Panc1 (cell line): ENCODE data around the gene CTNND2. TPM values are rescaled to one million over a fixed set of nuclear protein-coding genes. Genes with fewer than 3 reads are reported as not detected.

Source experiments
- ATAC-seq: fragments of 200-7000 bp; cut with Tn5 transposase; 2 replicates; pipeline ENCODE4 v1.9.1; 2020; ENCODE audit warnings: mild to moderate bottlenecking, moderate library complexity
- BruUV-seq: library from RNA; stranded (reverse); fragments of 400-500 nt; replicated peaks from 2 replicates; lab custom pipeline; 2021; lab: Mats Ljungman, UMichigan
- CTCF ChIA-PET: fragments of 300-600 bp; sonication (Branson Sonifier 250); formaldehyde crosslinking; loops from one replicate; lab custom pipeline; 2022; ENCODE audit warnings: antibody characterized with exemption; lab: Charles Lee
- POLR2A ChIA-PET: fragments of 300-600 bp; sonication (Branson Sonifier 250); formaldehyde crosslinking; loops from one replicate; lab custom pipeline; 2022; ENCODE audit warnings: antibody characterized with exemption; lab: Charles Lee
- DNase-seq: peaks from one replicate; pipeline ENCODE4 v3.0.0-alpha.2; 2010; ENCODE audit warnings: low read depth, low spot score
- H3K27ac ChIP-seq: 2 replicates; pipeline ENCODE4 v1.5.1; 2011; ENCODE audit warnings: mild to moderate bottlenecking, low read length, inconsistent platforms
- H3K27me3 ChIP-seq: fragments of 200-500 bp; sonication (Bioruptor generic); 2 replicates; pipeline ENCODE4 v1.6.0; 2014; ENCODE audit warnings: low read length, inconsistent platforms; ENCODE audit not compliant: control insufficient read depth, insufficient read depth
- H3K36me3 ChIP-seq: fragments of 200-500 bp; sonication (Bioruptor generic); 2 replicates; pipeline ENCODE4 v1.5.1; 2014; ENCODE audit warnings: inconsistent platforms, mild to moderate bottlenecking, low read length, moderate library complexity; ENCODE audit not compliant: control insufficient read depth, insufficient read depth
- H3K4me1 ChIP-seq: 2 replicates; pipeline ENCODE4 v1.5.1; 2011; ENCODE audit warnings: inconsistent platforms, mild to moderate bottlenecking, low read length, moderate library complexity; ENCODE audit not compliant: control insufficient read depth, insufficient read depth
- H3K4me3 ChIP-seq, 2 experiments: 2 replicates each; pipeline ENCODE4 v1.5.1; 2011 to 2012; ENCODE audit warnings: low read depth in 2 of 2, low read length in 2 of 2, mild to moderate bottlenecking in 2 of 2, inconsistent platforms in 1 of 2, moderate library complexity in 1 of 2
- H3K9me3 ChIP-seq: fragments of 200-500 bp; sonication (Bioruptor generic); 2 replicates; pipeline ENCODE4 v1.5.1; 2014; ENCODE audit warnings: low read depth, mild to moderate bottlenecking, inconsistent platforms, low read length, moderate library complexity; ENCODE audit not compliant: control insufficient read depth, insufficient read depth
- POLR2AphosphoS5 ChIP-seq: IDR thresholded peaks from 2 replicates; pipeline ENCODE4 v1.6.1; 2012; ENCODE audit warnings: mild to moderate bottlenecking, low read depth, low read length, moderate library complexity
- REST ChIP-seq, 2 experiments: IDR thresholded peaks; 2 replicates each; pipeline ENCODE4 v1.6.1; 2011 to 2012; ENCODE audit warnings: low read depth in 2 of 2, control low read depth in 1 of 2, low read length in 1 of 2, mild to moderate bottlenecking in 1 of 2, moderate library complexity in 1 of 2; ENCODE audit not compliant: insufficient read depth in 1 of 2
- SIN3A ChIP-seq: IDR thresholded peaks from 2 replicates; pipeline ENCODE4 v1.6.1; 2012; ENCODE audit warnings: low read depth, mild to moderate bottlenecking, low read length, moderate library complexity, borderline replicate concordance; ENCODE audit not compliant: insufficient read depth
- TCF7L2 ChIP-seq: IDR thresholded peaks from 2 replicates; pipeline ENCODE4 v1.6.1; 2011; ENCODE audit warnings: mild to moderate bottlenecking, low read depth, low read length, inconsistent platforms
- in situ Hi-C: cut with HindIII; loops from 2 replicates; pipeline ENCODE4 v1.10.0; 2016; ENCODE audit warnings: low sequenced_read_pairs, low pct_unique_long_range_greater_than_20kb
- intact Hi-C: fragments of 100-400 bp; cut with micrococcal nuclease; formaldehyde crosslinking; loops from one replicate; pipeline ENCODE4 v1.10.0; 2022; ENCODE audit not compliant: unreplicated experiment
- total RNA-seq: library from RNA; stranded (reverse); gene quantifications from one replicate; pipeline ENCODE4 v1.2.1, GENCODE V29; 2021; ENCODE audit not compliant: unreplicated experiment
- TF ChIP-seq, protein P1 (sequence below): fragments of 450-650 bp; IDR thresholded peaks from 2 replicates; pipeline ENCODE4 v1.5.1; 2017; ENCODE audit warnings: mild to moderate bottlenecking

Gene CTNND2
- total RNA-seq, 1 experiment from 2014 or later: 1.0 TPM

DNA sequence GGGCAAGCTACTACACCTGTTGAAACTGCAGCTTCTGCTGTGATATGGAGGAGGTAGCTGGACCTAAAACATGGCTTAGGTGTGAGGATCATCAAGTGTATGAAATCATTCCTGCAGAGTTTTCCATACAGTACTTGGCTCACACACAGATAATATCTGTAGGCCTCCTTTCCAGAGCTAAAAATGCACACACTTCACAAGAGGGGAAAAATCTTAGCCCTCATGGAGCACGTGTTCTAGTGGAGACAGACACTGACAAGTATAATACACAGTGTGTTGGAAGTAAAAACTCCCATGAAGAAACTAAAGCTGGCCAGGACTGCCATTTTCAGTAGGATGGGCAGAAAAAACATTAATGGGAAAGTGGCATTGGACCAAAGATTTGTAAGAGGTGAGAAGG, 216.7 kb downstream of the CTNND2 start:
- ATAC-seq (no peak), DNase-seq (no peak)
- Histone ChIP-seq H3K27ac (no peak overlapping the region), H3K4me3 (no peak overlapping the region), H3K4me1 (no peaks in the 10 kb centered on the region), H3K27me3 (no peaks in the 10 kb centered on the region), H3K9me3 (no peaks in the 10 kb centered on the region), H3K36me3 (no peaks in the 10 kb centered on the region)
- ChIA-PET POLR2A (no interaction called here), CTCF (no interaction called here)
- TF ChIP-seq REST (IDR thresholded peaks at IDR 0.05; ENCODE audit: insufficient read depth in 1 of 2, low read depth in 2 of 2, low read length in 1 of 2) (no peak), POLR2AphosphoS5 (no peak), TCF7L2 (no peak), SIN3A (no peak)
- TF ChIP-seq, protein P1, sequence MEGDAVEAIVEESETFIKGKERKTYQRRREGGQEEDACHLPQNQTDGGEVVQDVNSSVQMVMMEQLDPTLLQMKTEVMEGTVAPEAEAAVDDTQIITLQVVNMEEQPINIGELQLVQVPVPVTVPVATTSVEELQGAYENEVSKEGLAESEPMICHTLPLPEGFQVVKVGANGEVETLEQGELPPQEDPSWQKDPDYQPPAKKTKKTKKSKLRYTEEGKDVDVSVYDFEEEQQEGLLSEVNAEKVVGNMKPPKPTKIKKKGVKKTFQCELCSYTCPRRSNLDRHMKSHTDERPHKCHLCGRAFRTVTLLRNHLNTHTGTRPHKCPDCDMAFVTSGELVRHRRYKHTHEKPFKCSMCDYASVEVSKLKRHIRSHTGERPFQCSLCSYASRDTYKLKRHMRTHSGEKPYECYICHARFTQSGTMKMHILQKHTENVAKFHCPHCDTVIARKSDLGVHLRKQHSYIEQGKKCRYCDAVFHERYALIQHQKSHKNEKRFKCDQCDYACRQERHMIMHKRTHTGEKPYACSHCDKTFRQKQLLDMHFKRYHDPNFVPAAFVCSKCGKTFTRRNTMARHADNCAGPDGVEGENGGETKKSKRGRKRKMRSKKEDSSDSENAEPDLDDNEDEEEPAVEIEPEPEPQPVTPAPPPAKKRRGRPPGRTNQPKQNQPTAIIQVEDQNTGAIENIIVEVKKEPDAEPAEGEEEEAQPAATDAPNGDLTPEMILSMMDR: no peak
- no TSS peak for BruUV-seq
- intact Hi-C loops (no loop called here), in situ Hi-C loops (no loop called here)

DNA sequence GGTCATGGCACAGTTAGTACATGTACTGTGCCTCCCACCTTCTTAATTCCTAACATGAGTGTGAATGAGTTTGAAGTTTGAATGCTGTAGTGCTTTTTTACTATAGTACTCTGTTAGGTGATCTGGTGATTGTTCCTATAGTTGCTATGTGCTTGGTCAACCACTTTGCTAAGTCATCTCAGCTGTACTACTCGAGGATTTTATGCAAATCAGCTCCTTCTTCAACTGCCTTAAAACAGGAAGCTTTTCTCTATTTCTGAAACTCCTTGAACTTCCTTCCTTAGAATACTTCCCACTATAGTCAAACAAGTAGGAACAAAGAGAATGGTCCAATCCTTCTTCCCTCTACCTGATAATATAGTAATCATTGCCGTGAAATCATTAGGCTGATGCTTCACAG, 219.6 kb downstream of the CTNND2 start:
- intact Hi-C loops: no loop called here
- no peak for TF ChIP-seq REST (IDR thresholded peaks at IDR 0.05; ENCODE audit: insufficient read depth in 1 of 2, low read depth in 2 of 2, low read length in 1 of 2)
- TF ChIP-seq, protein P1: no peak
- TF ChIP-seq POLR2AphosphoS5: no peak
- TF ChIP-seq SIN3A: no peak
- no peak for TF ChIP-seq TCF7L2
- H3K4me3 ChIP-seq: no peak overlapping the region
- no TSS peak for BruUV-seq
- CTCF ChIA-PET: no interaction called here
- H3K9me3 ChIP-seq: no peaks in the 10 kb centered on the region
- DNase-seq (no peak), ATAC-seq (no peak)
- no peaks in the 10 kb centered on the region for H3K27me3 ChIP-seq
- POLR2A ChIA-PET: no interaction called here
- no peak overlapping the region for H3K27ac ChIP-seq
- H3K4me1 ChIP-seq: no peaks in the 10 kb centered on the region
- in situ Hi-C loops: no loop called here
- no peaks in the 10 kb centered on the region for H3K36me3 ChIP-seq
